Forelimb muscle (tissue), 1 donor: ENCODE measurements around the gene DUSP14. TPM values are rescaled to one million over a fixed set of nuclear protein-coding genes. Genes with fewer than 3 reads are reported as not detected.
"Not testable (repeated sequence)": the region's sequence is repeated elsewhere in the genome, so short reads cannot be mapped to it uniquely, and the experiment has no call there.

Experiments used
- DNase-seq: peaks from one replicate; pipeline ENCODE4 v3.0.0-alpha.2; 2013; ENCODE audit warnings: low read depth
- polyA plus RNA-seq: library from polyadenylated mRNA; unstranded; fragments of 120-200 nt; gene quantifications from one replicate; pipeline ENCODE4 v1.2.1, GENCODE V29; 2013; ENCODE audit not compliant: insufficient read length

DUSP14 gene
- polyA plus RNA-seq, 1 donor, result 10.8 TPM

DNA sequence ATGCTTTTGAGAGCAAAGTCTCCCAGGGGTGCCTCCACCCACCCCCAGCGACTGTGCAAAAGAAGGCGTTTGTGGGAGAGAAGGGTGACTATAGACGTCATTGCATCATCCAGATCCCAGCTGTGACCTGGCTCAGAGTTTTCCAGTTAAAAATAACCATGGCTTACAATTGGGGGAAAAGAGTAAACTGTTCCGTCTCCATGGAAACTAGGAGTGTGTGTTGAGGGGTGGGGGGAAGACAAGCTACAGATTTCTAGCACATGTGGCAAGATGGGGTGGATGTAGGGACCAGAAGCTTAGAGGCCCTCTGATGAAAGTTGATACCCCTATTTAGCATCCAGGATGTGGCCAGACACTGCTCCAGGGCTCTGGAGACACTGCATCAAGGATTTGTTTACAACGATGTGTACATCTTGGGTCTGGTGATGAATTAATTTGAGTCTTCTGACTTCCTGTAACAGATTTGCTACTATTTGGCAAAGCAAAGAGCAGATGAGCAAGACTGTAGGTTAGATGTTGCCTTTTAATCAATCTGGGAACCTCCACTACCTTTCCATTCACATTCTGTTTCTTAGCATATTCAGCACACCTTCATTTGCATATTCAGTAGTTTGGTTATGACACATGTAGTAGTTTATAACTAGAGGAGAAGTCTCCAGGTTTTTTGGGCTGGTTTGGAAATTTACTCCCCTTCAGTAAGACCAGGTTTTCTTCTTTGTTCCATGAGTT is 6.2 kb upstream of the DUSP14 start:
- DNase-seq, result no peak

DNA sequence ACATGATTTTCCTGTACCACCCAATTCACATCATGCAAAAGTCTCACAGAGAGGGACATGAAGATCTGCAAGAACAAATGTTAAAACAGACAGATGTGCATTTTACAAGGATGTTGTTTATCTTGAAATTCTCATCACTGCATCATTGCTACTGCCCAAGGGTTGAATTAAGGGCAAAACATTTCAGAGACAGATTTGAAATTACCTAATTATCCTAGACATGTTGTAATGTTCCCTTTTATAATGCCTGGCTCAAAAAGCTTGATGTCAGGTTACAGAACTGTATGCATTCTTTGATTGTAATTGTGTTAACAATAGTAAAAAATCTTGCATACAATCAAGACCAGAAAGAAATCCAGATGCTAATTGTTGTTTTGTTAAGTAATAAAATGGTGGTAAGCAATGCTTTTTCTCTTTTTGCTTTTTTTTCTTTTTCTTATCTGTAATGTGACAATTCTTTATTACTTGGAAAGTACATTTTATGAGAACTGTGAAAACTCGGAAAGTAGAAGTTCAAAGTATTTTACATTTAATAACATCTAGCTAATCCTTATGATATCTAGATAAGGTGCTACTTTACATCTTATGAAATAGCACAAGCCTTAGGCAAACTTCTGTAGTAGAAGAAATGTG is 3.6 kb upstream of the DUSP14 start:
- DNase-seq, result no peak

DNA sequence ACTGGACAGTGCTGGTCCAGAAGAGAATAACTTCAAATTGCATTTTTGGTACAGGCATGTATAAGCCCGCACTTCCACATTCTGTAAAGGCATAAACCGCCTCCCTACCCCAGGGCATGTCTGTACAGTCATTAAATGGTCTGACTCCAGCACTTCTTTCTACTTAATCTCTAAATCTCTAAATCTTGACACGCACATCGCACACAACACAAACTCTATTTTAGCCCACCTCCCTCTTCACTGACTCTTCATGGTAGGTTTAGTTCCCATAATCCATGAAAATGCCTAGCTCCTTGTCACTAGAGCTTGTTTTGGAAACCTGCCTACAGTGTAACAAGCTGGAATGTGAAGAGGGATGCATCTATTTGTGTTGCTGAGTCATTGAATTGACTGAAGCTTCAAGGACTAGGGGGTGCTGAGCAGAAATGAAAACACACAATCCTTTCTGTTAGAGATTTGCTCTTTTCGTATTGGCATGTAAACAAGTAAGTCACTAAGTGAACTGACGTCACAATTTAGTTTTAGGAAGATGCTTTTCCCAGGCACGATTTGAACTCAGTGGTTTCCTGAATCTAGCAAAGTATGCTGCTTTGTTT is 1.6 kb upstream of the DUSP14 start:
- no peak for DNase-seq

DNA sequence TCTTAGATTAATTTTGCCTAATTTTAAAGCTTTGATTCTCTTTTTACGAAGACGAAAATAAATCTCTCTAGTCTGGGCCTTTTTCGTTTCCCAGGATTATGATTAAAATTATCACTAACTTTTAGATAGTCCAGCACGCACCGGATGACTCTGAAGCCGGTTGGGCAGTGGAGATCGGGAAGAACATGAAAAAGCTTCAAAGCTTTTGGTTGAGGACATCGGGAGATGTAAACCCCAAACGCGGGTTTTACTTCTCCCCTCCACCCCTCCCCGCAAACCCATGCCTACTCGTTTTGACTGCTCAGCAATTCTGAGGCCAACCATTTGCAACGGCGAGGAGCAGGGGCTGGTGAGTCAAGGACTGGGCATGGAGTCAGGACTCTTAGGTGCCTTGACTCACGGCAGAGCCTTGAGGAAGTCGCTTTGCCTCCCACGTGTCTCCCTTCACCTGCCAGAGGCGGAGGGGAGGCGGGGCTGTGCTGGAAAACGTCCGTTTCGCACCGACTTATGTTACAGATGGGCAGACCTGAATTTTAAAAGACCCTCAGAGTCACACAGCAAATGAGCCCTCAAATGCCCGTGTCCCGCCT is 989 bp upstream of the DUSP14 start:
- DNase-seq, result no peak

DNA sequence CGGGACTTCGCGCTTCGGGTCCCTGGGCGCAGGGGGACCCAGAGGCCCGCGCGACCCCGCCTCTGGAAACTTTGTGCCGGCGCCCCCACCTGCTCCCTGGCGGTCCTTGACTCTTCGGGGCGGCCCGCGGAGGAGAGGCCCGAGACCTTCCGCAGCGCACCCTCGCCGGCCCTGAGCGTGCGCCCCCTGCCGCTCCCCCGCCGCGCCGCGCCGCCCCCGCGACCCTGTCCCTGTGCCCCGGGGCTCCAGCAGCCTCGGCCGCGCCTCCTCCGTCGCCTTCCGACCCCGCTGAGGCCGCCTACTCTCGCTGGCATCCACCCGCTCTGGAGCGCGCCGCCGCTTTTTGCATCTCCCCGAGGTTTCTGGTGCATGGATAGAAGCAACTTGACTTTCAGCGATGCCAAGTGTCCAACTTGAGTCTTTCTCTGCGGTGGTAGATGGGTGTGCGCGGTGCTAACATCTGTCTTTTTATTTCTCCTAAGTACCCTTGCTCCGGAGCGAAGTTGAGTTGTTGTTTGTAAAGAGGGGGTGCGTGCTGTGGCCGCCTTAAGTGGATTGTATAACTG is 414 bp downstream of the DUSP14 start:
- no peak for DNase-seq

DNA sequence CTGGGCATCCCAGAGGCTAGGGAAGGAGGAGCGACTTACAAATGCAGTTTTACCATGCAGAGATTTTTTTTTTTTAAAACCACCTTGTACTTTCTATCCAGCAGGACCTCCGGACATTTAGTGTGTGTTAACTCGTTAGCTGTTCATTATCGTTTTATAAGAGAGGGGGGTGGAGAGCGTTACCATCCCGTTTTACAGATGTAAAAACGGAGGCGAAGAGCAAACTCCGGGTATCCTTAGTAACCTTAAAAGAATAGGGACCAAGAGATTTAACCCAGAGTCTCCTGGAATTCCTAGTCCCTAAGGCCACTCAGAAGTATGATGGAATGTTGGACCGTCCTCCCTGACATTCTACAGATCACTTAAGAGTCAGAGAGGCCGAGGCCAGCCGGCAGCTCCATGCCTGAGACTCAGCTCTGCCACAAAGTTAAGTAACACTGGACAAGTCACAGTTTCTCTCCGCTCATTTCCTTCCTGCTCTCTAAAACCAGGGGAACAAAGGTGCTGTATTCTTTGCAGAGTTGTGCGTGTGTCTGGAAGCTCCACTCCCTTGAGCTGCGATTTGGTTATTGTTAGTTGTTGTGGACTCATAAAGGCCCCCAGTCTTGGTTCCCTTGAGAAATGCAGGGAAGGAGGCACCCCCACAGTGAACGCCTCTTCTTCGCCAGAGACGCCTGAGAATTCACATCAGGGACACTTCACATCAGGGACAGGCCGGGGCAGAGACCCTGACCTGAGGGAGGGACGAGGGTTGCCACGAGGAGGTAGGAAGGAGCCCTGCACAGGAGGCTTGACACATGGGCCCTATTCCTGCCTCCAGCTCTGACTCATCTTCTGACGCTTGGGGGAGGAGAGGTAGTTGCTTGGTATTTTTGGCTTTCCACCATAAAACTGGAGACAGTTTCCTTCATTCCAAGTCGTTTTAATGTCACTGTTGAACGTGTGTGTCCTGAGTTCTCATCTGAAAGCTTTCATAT is 1.2 kb downstream of the DUSP14 start:
- DNase-seq, result no peak

DNA sequence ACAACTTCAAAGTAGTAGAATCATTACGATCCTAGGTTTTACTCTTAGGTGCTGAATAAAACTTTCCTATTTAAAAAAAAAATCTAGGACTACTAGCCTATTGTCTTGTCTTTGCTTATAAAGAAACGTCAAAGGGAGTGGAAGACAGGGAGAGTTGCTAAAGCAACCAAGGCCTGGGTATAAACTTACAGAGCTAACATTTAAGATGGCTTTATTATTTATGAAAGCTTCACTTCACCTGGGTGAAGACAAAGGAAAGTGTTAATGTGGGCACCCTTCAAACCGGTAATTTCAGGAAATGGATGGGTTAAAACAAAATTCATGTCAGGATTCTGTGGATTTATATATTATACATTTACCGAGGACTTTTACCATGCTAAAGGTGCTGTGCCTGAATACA is 2.5 kb downstream of the DUSP14 start:
- no peak for DNase-seq

DNA sequence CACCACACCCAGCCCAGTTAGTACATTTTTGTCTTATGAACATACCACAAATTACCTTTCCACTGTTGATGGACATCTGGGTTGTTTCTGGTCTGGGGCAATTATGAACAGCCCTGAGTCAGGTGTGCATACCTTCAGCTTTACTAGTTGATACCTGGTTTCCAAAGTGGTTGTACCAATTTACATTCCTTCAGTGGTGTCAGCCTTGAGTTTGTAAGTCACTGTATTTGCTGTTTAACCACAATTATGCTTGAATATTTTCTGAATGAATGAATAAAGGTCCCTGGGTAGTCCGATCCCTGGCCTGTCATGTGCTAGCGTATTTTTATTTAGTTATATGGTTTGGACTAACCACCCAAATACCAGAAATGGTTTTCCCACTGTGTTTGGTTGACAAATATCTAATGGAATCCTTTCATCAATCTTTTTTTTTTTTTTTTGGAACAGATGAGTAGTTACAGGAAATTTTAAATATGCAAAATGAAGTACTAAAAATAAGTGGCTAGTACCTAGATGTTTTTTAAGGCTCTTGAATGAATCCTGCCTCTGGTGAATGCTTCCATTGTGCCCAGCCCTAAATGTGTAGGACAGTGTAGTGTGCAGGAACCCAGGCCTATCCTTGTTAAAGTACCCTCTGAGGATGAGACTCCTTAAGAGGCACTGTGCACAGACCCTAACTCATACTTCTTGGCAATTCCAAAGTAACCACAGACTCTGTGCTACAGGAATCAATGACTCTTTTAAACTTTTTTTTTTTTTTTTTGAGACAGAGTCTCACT is 3.7 kb downstream of the DUSP14 start:
- DNase-seq, result no peak

DNA sequence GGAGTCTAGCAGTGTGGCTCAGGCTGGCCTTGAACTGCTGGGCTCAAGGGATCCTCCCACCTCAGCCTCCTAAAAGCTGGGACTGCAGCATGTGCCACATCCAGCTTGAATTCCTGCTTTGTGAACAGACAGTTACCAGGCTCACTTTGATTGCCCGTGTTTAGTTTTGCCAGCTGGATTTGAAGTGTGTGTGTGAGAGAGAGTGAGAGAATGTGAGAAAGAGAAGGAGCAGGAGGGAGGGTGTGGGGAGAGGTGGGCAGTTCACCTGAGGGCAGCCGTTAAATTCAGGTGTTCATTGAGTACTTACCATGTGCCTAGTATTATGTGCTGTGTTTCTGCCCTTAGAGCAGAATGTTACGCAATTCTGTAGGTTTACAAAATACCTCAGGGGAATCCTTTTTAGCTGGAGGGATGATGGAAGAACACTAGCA is 4.7 kb downstream of the DUSP14 start:
- no peak for DNase-seq

DNA sequence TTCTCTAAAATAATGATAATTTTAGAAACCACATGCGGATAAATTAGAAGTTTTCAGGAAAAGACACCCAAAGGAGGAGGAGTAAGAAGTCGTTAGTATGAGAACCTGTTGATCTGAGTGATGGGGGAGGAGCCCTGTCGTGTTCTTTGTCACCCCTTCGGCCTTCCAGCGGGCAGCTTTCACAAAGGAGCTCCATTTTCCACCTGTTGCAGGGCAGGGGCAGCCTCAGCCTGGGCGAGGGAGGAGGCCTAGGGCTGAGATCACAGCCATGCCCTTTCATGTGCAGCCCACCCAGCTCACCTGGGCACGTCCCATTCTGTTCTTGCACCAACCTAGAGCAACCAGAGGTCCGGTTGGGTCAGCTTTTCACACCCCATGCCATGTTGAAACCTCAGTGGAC is 5.3 kb downstream of the DUSP14 start:
- DNase-seq, result no peak

DNA sequence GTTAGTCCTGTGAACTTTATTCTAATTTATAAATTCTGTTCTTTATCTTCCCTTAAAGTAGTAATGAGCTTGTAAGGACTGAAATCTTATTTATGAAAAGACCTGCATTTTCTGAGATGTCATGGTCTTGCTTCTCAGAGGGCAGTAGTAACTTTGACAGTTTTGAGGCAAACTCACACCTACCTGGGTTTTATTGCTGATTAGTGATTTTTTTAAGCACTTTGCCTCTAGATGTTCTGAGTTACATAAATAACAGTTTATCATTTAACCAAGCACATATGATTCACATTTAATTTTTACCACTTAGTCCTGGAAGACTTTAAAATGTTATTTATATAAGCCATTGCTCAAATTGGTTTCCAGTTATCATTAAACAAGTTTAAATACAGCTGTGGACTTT is 10.7 kb downstream of the DUSP14 start:
- no peak for DNase-seq

DNA sequence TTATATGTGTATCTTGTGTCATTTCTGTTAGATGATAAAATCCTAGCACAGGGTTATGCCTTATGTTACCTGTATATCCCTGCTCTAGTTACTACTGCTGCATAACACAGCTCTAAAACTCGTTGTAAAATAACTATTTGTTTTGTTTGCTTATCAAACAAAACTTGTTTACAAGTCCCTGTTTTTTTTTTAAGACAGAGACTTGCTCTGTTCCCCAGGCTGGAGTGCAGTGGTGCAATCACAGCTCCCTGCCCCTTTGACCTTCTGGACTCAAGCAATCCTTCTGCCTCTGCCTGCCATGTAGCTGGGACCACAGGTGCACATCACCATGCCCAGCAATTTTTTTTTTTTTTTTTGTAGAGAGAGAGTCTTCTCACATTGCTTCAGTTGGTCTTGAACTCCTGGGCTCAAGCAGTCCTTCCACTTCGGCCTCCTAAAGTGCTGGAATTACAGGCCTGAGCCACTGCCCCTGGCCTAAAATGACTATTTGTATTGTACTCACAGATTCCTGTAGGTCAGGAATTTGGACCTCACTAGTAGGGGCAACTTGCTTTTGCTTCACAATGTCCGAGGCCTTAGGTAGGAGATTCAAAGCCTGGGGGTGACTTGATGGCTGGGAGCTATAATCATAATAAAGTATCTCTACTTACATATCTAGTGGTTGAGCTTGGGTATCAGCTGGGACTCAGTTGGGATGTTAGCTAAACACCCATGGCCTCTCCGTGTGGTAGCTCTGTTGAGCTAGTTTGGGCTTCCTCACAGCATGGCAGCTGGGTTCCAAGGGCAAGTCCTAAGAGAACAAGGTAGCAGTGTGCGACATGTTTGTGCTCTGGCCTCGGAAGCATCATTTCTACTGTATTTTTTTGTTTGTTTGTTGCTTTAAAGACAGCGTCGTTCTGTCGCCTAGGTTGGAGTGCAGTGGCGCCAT is 12.6 kb downstream of the DUSP14 start:
- no peak for DNase-seq

DNA sequence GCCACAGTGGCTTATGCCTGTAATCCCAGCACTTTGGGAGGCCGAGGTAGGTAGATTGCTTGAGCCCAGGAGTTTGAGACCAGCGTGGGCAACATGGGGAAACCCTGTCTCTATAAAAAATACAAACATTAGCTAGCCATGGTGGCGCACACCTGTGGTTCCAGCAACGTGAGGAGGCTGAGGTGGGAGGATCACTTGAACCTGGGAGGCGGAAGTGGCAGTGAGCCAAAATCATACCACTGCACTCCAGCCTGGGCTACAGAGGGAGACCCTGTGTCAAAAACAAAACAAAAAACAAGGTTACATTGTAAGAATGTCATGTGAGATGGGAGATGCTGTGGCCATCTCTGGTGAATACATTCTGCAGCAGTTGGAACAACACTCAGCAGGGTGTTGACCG is 13.5 kb downstream of the DUSP14 start:
- DNase-seq, result no peak

DNA sequence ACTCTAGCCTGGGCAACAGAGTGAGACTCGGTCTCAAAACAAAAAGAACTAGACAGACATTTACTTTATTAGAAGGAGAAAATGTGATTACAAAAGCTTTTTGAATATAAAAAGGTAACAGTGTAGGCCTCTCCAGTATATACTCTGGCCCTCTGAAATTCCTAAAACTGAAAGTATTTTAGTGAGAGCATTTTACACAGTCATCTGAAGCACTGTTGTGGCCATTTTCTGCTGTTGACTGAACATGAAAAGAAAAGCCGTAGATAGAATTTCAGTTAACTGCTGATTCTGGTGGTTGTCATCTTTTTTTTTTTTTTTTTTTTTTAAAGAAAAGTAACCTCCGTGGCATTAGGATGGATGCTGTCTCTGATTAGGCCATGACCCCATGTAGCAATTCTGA is 15.6 kb downstream of the DUSP14 start:
- no peak for DNase-seq

DNA sequence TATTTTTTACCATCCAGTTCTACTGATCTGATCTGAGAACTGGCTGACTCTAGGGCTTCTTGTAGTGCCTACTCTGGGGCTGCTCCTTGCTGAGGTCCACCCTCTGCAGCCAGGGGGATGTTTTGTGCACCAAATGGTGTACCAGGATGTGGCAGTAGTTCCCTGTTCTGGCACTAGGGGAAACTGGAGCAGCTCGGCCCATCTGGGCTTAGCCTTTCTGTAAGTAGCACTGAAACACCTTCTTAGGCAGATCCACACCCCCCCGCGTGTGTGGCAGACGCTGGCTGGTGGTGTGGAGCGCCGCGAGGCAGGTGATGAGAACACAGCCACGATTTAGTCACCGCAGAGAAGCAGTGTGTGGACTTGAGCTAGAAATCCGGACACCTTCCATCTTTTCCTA is 17.0 kb downstream of the DUSP14 start:
- DNase-seq, result no peak

DNA sequence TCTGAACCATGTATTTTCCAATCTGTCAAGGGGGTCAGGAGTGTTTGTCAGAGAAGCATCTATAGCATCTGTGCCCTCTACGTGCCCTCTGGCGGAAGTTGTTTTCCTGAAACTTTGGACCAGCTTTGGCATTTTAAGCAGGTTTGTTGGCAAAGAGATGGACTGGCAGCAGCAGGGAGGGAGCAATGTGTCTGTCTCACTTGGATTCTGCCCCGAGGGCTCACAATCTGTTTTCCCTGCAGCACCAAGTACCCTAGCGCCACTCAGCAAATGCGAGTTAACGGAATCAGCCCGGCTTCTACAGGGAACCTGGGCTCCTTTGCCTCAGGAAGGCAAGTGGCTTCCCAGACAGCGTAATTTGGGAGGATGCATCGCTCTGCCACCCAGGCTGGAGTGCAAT is 17.4 kb downstream of the DUSP14 start:
- no peak for DNase-seq

DNA sequence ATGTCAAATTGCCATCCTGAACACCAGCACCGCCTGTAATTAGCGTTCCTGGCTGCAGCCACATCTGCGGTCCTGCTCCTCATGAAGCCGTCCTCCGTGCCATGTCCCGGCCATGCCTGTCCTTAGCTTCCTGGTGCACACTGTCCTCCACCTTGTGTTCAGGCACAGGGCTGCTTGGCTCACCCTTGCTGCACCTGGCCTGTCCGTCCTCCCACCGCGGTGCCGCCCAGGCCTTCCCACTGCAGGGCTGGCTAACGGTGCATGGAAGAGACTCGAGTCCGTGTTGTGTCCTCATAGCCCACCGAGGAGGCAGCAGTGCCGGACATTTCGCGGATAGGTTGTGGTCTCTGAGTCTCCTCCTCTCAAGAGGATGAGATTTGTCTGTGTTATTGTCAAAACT is 20.4 kb downstream of the DUSP14 start:
- no peak for DNase-seq

DNA sequence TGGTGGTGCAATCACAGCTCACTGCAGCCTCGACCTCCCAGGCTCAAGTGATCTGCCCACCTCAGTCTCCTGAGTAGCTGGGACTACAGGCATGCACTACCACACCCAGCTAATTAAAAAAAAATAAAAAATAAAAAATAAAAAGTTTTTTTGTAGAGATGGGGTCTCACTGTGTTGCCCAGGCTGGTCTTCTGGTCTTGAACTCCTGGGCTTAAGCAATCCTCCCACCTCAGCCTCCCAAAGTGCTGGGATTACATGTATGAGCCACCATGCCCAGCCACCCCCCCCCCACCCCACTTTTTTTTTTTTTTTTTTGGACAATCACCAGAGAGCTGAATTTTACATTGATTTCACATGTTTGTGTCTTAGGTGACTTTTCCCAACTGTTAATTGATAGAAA is 22.0 kb downstream of the DUSP14 start:
- DNase-seq, result not testable (repeated sequence)

DNA sequence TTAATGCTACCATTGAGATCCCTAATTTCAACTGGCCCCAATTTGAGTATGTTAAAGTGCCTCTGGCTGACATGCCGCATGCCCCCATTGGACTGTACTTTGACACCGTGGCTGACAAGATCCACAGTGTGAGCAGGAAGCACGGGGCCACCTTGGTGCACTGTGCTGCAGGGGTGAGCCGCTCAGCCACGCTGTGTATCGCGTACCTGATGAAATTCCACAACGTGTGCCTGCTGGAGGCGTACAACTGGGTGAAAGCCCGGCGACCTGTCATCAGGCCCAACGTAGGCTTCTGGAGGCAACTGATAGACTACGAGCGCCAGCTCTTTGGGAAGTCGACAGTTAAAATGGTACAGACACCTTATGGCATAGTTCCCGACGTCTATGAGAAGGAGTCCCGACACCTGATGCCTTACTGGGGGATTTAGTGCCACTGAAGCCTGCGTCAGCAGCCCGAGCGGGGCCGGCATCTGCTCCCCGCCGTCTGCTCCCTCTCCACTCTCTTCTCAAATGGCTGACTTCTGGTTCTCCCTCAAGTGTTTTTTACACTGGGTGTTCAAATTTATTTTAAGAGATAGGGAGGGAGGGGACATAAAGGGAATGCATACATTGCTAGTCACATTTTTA is 22.9 kb downstream of the DUSP14 start:
- no peak for DNase-seq
